Duodenal mucosa (tissue), 2 donors: ENCODE data around the gene FHOD3.
"Not testable (repeated sequence)": the region's sequence is repeated elsewhere in the genome, so short reads cannot be mapped to it uniquely, and the experiment has no call there.

Experiments
- H3K27ac ChIP-seq: one replicate; pipeline ENCODE4 v1.7.0; 2013; ENCODE audit warnings: low read depth, low read length
- H3K27me3 ChIP-seq, 2 donors: one replicate each; pipeline ENCODE4 v1.7.0; 2013; ENCODE audit warnings: low read length in 2 of 2, control low read depth in 1 of 2; ENCODE audit not compliant: insufficient read depth in 2 of 2, control insufficient read depth in 1 of 2
- H3K36me3 ChIP-seq, 2 donors: one replicate each; pipeline ENCODE4 v1.7.0; 2013; ENCODE audit warnings: low read length in 2 of 2, control low read depth in 1 of 2; ENCODE audit not compliant: insufficient read depth in 2 of 2, control insufficient read depth in 1 of 2
- H3K4me1 ChIP-seq, 2 donors: one replicate each; pipeline ENCODE4 v1.7.0; 2013; ENCODE audit warnings: low read length in 2 of 2, control low read depth in 1 of 2; ENCODE audit not compliant: insufficient read depth in 2 of 2, control insufficient read depth in 1 of 2
- H3K4me3 ChIP-seq, 2 donors: one replicate each; pipeline ENCODE4 v1.7.0; 2013; ENCODE audit warnings: low read length in 2 of 2, low read depth in 1 of 2
- H3K9ac ChIP-seq, 2 donors: one replicate each; pipeline ENCODE4 v1.7.0; 2013; ENCODE audit warnings: low read length in 2 of 2, low read depth in 1 of 2
- H3K9me3 ChIP-seq, 2 donors: one replicate each; pipeline ENCODE4 v1.7.0; 2013; ENCODE audit warnings: low read length in 2 of 2, control low read depth in 1 of 2; ENCODE audit not compliant: control insufficient read depth in 1 of 2

Gene FHOD3

DNA sequence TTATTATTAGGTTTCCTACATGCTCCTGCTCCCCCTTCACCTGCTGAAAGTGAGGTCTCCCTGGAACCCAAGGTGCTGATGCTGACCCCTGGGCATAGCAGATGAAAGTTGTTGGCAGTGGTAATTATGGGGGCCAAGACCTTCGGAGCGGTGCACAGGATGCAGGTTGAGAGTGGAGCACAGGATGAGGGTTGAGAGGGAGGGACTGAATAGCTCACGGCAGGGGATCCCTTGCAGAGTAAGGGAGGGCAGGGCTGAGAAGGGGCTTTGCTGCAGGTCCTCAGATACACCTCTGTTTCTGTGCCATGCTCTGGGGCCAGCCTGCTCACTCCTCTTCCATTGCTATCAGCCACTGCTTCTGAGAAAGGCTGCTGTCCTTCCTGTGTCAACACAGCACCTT is 163.3 kb downstream of the FHOD3 start:
- Histone ChIP-seq H3K4me3 (no peak overlapping the region), H3K27ac (no peak overlapping the region), H3K4me1 (no peaks in the 10 kb centered on the region), H3K36me3 (no peaks in the 10 kb centered on the region), H3K9ac (no peak overlapping the region), H3K9me3 (no peaks in the 10 kb centered on the region), H3K27me3 (no peaks in the 10 kb centered on the region)

DNA sequence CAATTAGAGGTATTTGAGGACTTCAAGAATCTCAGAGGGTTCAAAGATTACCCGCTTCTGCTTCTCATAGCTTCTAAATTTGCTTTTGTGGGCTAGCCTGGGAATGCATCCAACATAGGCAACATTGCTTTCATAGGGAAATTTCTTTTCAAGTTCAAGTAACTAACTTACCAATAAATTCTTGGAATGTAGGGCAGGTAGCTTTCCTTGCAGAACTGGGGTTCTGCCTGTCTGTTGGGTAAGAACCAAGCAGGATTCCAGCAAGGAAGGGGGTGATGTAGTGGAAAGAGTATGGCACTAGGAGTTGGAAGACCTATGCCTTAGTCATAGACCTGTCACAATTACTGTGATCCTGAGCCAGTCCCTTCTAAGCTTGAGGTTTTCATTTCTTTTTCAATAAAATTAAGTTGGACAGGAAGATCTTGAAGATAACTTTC is 164.1 kb downstream of the FHOD3 start:
- no peak overlapping the region for H3K27ac ChIP-seq
- no peaks in the 10 kb centered on the region for H3K36me3 ChIP-seq
- no peak overlapping the region for H3K4me3 ChIP-seq
- no peak overlapping the region for H3K9ac ChIP-seq
- H3K4me1 ChIP-seq, result no peaks in the 10 kb centered on the region
- no peaks in the 10 kb centered on the region for H3K27me3 ChIP-seq
- H3K9me3 ChIP-seq, result no peaks in the 10 kb centered on the region

DNA sequence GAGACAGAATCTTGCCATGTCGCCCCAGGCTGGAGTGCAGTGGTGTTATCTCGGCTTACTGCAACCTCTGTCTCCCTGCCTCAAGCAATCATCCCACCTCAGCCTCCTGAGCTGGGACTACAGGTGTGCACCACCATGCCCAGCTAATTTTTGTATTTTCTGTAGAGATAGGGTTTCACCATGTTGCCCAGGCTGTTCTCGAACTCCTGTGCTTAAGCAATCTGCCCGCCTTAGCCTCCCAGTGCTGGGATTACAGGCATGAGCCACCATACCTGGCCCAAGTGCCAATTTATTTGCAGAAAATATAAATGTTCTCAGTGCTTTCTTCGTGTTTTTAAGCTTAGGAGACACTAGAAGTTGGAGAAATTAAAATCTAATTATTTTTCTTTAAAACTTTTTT is 166.0 kb downstream of the FHOD3 start:
- not testable (repeated sequence) for H3K9ac ChIP-seq, H3K27ac ChIP-seq, H3K27me3 ChIP-seq, H3K4me3 ChIP-seq, H3K9me3 ChIP-seq, H3K36me3 ChIP-seq, H3K4me1 ChIP-seq

DNA sequence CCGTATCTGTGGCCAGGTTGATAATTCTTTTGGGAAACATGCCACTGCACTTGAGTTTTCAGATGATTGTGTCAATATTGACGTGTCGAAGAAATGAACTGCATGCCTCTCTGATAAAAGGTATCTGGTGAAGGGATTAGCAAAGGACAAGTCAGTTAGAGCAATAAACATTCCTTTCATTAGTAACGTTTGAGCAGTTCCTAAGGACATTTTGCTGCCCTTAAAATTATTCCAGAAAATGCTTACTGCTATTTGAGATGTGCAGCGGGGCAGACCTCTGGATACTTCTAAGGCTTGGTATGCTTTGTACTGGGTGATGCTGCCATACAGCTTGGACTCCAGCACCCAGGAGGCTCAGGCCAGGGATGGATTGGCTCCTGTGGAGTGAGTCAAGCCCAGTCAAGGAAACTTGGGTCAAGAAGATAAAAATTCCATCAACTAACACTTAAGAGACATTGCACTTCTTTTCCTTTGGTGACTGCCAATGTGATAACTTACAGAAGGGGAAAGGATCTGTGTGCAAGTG is 166.7 kb downstream of the FHOD3 start:
- no peak overlapping the region for H3K4me3 ChIP-seq
- no peak overlapping the region for H3K27ac ChIP-seq
- no peak overlapping the region for H3K9ac ChIP-seq
- H3K36me3 ChIP-seq, result no peaks in the 10 kb centered on the region
- no peaks in the 10 kb centered on the region for H3K9me3 ChIP-seq
- no peaks in the 10 kb centered on the region for H3K27me3 ChIP-seq
- H3K4me1 ChIP-seq, result peaks cover 0 to 10% of the 10 kb centered on the region in 2 donors

DNA sequence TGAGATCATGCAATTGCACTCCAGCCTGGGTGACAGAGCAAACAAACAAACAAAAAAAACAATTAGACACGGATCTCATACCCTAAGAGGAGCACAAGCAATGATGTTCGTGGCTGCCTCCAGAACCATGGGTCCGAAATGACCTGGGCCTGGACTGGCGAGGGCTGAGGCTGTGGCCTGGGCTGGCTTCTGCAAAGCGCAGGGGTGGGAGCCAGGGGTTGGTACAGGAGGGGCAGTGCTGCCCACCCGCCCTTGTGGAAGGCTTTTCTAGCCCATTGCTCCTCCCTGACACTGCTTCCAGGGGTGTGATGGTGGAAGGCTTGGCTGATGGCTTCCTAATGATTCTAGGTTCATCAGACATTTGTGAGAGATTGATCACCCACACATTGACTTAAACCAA is 167.8 kb downstream of the FHOD3 start:
- Histone ChIP-seq H3K27ac (no peak overlapping the region), H3K27me3 (no peaks in the 10 kb centered on the region), H3K4me3 (no peak overlapping the region), H3K9me3 (no peaks in the 10 kb centered on the region), H3K36me3 (no peaks in the 10 kb centered on the region), H3K4me1 (peaks cover 0 to 10% of the 10 kb centered on the region in 2 donors), H3K9ac (no peak overlapping the region)

DNA sequence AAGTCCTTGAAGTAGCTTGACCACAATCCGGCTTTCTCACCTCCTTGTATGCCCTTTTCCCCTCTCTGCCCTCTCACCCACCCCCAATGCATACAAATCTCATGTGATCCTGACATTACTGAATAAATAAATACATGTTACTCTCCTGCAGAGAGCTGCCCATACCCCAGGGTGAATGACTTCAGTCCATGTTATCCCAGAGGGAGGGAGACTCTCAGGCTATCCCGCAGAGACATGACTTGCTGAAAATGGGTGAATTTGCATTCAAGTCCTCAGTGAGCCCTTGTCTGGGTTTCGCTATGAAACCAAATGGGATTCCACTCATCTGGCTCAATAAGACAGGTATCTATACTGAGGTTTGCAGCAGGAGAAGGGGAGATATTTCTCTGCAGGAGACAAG is 168.5 kb downstream of the FHOD3 start:
- no peak overlapping the region for H3K27ac ChIP-seq
- peaks cover 0 to 10% of the 10 kb centered on the region in 2 donors for H3K4me1 ChIP-seq
- H3K4me3 ChIP-seq, result no peak overlapping the region

DNA sequence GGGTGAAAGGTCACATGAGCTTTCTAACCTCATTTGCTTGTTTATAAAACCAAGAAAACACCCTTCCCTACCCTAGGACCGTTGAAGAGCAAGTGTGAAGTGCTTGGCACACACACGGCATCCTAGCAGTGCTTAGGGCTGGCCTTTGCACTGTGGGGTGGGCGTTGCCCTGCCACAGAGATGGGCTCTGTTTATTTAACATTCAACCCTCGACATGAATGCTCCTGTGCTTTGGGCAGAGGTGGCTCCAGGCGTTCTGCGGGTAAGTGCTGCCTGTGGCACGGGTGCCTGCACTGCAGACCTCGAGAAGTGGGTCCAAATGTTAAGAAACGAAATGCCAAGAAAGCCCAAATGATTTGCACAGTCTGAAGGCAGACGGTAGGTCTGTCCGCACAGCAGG is 170.1 kb downstream of the FHOD3 start:
- no peak overlapping the region for H3K4me3 ChIP-seq
- no peaks in the 10 kb centered on the region for H3K9me3 ChIP-seq
- peaks cover 0 to 10% of the 10 kb centered on the region in 2 donors for H3K4me1 ChIP-seq
- no peak overlapping the region for H3K9ac ChIP-seq
- H3K27ac ChIP-seq, result no peak overlapping the region
- no peaks in the 10 kb centered on the region for H3K27me3 ChIP-seq
- H3K36me3 ChIP-seq, result no peaks in the 10 kb centered on the region

More for the DNA sequence above, 168.5 kb downstream of the FHOD3 start:
- no peaks in the 10 kb centered on the region for H3K9me3 ChIP-seq
- no peaks in the 10 kb centered on the region for H3K27me3 ChIP-seq
- H3K36me3 ChIP-seq, result no peaks in the 10 kb centered on the region
- H3K9ac ChIP-seq, result no peak overlapping the region

DNA sequence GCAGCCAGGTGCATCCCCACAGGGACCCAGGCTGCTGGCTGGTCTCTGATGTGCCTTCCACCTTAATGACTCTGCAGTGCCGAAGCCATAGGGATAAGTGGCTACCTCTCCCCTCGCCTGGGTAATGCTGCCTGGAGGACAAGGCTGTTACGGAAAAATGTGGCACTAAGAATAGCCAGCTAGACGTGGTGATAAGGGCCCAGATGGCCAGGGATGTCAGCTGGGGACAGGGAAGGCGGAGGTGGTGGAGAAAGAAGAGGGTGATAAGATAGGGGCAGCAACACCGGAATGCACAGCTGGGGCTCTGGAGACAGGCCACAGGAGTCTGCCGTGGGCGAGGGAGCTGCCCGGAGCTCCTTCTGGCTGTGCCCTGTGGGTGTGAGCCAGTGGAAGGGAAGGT is 170.6 kb downstream of the FHOD3 start:
- Histone ChIP-seq H3K4me1 (peaks cover 0 to 10% of the 10 kb centered on the region in 2 donors), H3K36me3 (no peaks in the 10 kb centered on the region), H3K9me3 (no peaks in the 10 kb centered on the region), H3K4me3 (no peak overlapping the region), H3K27ac (no peak overlapping the region), H3K9ac (no peak overlapping the region), H3K27me3 (no peaks in the 10 kb centered on the region)

DNA sequence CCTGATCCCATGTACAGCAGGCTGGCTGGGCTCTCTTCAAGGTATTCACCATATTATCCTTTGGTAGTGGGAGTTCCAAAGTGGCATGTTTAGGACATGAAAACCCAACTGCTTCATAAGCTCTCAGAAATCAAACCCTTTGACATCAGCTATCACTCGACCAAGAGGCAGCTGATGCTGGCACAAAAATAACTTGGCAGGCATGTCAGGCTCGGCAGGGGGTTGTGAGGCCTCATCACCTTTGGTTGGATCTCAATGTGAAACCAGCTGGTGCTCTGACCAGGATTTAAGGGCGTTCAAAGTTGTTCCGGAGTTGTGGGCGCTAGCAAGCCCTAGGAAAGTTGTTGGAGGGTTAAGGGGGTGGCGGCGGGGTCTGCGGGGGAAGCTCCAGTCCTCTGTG is 171.9 kb downstream of the FHOD3 start:
- no peaks in the 10 kb centered on the region for H3K27me3 ChIP-seq
- H3K9ac ChIP-seq, result no peak overlapping the region
- no peaks in the 10 kb centered on the region for H3K9me3 ChIP-seq
- H3K4me1 ChIP-seq, result peaks cover 0 to 10% of the 10 kb centered on the region in 2 donors
- no peak overlapping the region for H3K4me3 ChIP-seq
- no peak overlapping the region for H3K27ac ChIP-seq
- no peaks in the 10 kb centered on the region for H3K36me3 ChIP-seq

DNA sequence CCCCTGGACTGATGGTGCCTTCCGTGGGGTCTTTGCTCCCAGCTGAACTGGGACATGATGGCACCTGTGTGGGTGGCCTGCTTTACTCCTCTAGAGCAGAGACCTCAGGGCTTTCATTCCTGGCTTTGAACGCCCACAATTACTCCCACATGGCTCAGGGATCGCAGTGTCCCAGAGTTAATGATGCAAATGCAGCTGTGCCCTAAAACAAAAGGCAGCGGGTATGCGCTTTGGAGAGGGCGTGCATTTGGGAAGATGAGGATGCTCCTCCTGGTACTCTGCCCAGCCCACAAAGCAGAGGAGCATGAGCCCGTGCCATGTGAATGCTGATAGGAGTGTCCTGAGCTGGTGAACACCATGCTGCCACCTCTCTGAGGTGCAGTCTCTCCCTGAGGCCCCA is 173.4 kb downstream of the FHOD3 start:
- Histone ChIP-seq H3K4me1 (peaks cover 0 to 10% of the 10 kb centered on the region in 2 donors), H3K4me3 (no peak overlapping the region), H3K9me3 (no peaks in the 10 kb centered on the region), H3K36me3 (no peaks in the 10 kb centered on the region), H3K27me3 (no peaks in the 10 kb centered on the region), H3K9ac (no peak overlapping the region), H3K27ac (no peak overlapping the region)

DNA sequence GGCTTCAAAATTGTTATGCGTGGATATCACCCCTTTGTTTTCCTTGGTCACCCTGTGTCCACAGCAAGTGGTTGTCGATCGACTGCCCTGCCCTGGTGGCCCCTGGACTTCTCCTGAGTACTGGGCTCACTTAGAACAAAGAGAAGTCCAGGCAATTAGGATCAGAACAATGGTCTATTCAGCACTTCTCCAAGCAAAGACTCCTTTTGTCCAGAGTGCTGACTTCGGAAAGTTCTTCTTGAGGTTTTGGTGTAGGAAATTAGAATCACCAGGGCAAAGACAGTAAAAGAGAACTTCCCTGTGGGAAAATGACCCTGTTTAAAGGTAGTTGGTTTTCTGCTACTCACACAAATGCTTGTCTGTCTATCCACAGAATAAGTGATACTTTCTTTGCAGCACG is 173.9 kb downstream of the FHOD3 start:
- Histone ChIP-seq H3K9ac (no peak overlapping the region), H3K36me3 (no peaks in the 10 kb centered on the region), H3K4me1 (peaks cover 0 to 10% of the 10 kb centered on the region in 2 donors), H3K9me3 (no peaks in the 10 kb centered on the region), H3K27ac (no peak overlapping the region), H3K27me3 (no peaks in the 10 kb centered on the region), H3K4me3 (no peak overlapping the region)
